OCI-LY7 (cell line): ENCODE data around the gene PDXDC1.
"Not testable (repeated sequence)": the region's sequence is repeated elsewhere in the genome, so short reads cannot be mapped to it uniquely, and the experiment has no call there.

Experiments
- EZH2phosphoT487 ChIP-seq: fragments of 200-600 bp; sonication (generic); IDR thresholded peaks from 2 replicates; pipeline ENCODE4 v1.6.1; 2018; ENCODE audit warnings: low read depth, borderline replicate concordance, mild to moderate bottlenecking, mixed run types, antibody characterized with exemption, low read length, moderate library complexity, mixed read lengths
- TF ChIP-seq, protein P1 (sequence below): fragments of 200-600 bp; sonication (generic); conservative IDR thresholded peaks from 2 replicates; pipeline ENCODE4 v1.5.1; 2014; ENCODE audit warnings: mild to moderate bottlenecking, antibody characterized with exemption, low read length, moderate library complexity, mixed read lengths

DNA sequence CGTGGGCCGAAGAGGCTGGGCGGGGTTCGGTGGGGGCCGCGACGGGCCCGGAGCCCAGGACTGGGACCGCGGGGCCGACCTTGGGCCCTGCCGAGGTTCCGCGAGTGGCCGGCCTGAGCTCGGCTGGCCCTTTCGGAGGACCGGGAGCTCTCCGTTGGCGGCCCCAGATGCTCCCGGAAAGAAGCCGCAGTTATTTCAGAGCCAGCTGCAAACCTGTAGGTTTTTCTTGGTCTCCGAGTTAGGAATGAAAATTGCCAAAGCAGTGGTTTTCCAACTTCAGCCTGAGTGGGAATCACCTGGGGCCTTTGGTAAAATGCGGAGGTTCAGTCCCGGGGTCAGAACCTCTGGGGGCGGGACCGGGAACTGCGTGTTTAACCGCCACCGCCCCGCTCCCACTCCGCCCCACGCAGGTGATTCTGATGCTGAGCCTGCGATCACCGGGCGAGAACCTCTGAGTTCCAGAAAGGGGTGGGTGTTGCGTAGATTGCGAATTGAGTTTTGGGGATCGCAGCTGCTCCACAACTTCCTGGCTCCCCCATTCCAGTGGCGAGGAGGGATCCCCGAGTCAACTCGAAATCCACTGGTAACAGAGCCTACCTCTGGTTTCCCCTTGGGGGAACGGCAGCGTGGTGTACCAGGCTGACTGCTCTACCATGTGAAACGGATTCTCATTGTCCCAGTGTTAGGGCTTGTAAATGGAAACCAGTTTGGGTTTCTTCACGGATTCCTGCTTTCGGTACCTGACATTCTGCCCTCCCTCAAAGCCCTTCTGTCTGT is 780 bp downstream of the PDXDC1 start:
- not testable (repeated sequence) for TF ChIP-seq EZH2phosphoT487
- TF ChIP-seq, protein P1, sequence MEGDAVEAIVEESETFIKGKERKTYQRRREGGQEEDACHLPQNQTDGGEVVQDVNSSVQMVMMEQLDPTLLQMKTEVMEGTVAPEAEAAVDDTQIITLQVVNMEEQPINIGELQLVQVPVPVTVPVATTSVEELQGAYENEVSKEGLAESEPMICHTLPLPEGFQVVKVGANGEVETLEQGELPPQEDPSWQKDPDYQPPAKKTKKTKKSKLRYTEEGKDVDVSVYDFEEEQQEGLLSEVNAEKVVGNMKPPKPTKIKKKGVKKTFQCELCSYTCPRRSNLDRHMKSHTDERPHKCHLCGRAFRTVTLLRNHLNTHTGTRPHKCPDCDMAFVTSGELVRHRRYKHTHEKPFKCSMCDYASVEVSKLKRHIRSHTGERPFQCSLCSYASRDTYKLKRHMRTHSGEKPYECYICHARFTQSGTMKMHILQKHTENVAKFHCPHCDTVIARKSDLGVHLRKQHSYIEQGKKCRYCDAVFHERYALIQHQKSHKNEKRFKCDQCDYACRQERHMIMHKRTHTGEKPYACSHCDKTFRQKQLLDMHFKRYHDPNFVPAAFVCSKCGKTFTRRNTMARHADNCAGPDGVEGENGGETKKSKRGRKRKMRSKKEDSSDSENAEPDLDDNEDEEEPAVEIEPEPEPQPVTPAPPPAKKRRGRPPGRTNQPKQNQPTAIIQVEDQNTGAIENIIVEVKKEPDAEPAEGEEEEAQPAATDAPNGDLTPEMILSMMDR, result not testable (repeated sequence)
